ENCODE data around the gene ABCC9. TPM values are rescaled to one million over a fixed set of nuclear protein-coding genes. Genes with fewer than 3 reads are reported as not detected.
"Not testable (repeated sequence)": the region's sequence is repeated elsewhere in the genome, so short reads cannot be mapped to it uniquely, and the experiment has no call there.

The ABCC9 gene
- total RNA-seq, 1 experiment from 2014 or later: 0.03 TPM

DNA sequence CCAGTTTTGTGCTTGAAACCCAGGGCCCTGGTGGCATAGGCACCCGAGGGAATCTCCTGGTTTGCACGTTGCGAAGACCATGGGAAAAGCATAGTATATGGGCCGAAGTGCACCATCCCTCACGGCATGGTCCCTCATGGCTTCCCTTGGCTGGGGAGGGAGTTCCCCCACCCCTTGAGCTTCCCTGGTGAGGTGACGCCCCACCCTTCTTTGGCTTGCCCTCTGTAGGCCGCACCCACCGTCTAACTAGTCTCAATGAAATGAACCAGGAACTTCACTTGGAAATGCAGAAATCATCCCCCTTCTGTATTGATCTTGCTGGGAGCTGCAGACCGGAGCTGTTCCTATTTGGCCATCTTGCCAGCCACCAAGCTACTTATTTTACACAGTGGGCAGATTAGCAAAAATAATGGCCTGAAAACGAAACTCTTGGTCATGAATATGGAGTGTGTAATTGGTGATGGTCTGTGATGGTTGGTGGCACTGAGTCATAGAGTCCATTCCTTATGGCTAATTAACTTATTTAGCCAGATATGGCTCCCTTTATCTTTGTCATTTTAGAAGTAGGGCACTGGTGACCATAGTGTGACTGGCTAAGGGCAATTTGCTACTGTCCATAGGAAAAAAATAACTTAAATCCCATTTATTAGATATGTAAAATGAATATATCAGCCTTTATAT, 145.4 kb downstream of the ABCC9 start:
- Histone ChIP-seq H3K27ac (ENCODE audit: low read length) (no peak overlapping the region), H3K27me3 (ENCODE audit: control insufficient read depth, insufficient read depth, low read length) (no peaks in the 10 kb centered on the region), H3K4me3 (ENCODE audit: low read depth in 2 of 2, low read length in 2 of 2) (no peak overlapping the region), H3K36me3 (ENCODE audit: control insufficient read depth, insufficient read depth, low read length) (no peaks in the 10 kb centered on the region), H3K4me1 (ENCODE audit: control insufficient read depth, insufficient read depth, low read length) (no peaks in the 10 kb centered on the region), H3K9me3 (ENCODE audit: control insufficient read depth, insufficient read depth, low read depth, low read length) (no peaks in the 10 kb centered on the region)
- TF ChIP-seq SIN3A (IDR thresholded peaks at IDR 0.05; ENCODE audit: borderline replicate concordance, insufficient read depth, low read depth, low read length): no peak
- no peak for TF ChIP-seq TCF7L2 (IDR thresholded peaks at IDR 0.05; ENCODE audit: low read depth, low read length)
- no peak for TF ChIP-seq REST (IDR thresholded peaks at IDR 0.05; ENCODE audit: insufficient read depth in 1 of 2, low read depth in 2 of 2, low read length in 1 of 2)
- no TSS peak for BruUV-seq (replicated peaks)
- no peak for DNase-seq (ENCODE audit: low read depth, low spot score)
- ChIA-PET CTCF (no interaction called here), POLR2A (no interaction called here)
- in situ Hi-C loops (cut with HindIII; ENCODE audit: low pct_unique_long_range_greater_than_20kb, low sequenced_read_pairs) (no loop called here), intact Hi-C loops (cut with micrococcal nuclease; ENCODE audit: unreplicated experiment) (no loop called here)
- no peak for ATAC-seq

GRCh38 chr12:21794807-21795595, 146.2 kb downstream of the ABCC9 start:
- in situ Hi-C loops (cut with HindIII; ENCODE audit: low pct_unique_long_range_greater_than_20kb, low sequenced_read_pairs); BruUV-seq (replicated peaks); H3K27ac ChIP-seq (ENCODE audit: low read length); DNase-seq (ENCODE audit: low read depth, low spot score); H3K27me3 ChIP-seq (ENCODE audit: control insufficient read depth, insufficient read depth, low read length); H3K4me1 ChIP-seq (ENCODE audit: control insufficient read depth, insufficient read depth, low read length); ATAC-seq; H3K9me3 ChIP-seq (ENCODE audit: control insufficient read depth, insufficient read depth, low read depth, low read length); CTCF ChIA-PET; H3K36me3 ChIP-seq (ENCODE audit: control insufficient read depth, insufficient read depth, low read length); intact Hi-C loops (cut with micrococcal nuclease; ENCODE audit: unreplicated experiment); H3K4me3 ChIP-seq (ENCODE audit: low read depth in 2 of 2, low read length in 2 of 2); POLR2A ChIA-PET: not testable (repeated sequence)

- H3K4me1 ChIP-seq (ENCODE audit: control insufficient read depth, insufficient read depth, low read length); H3K27me3 ChIP-seq (ENCODE audit: control insufficient read depth, insufficient read depth, low read length); H3K9me3 ChIP-seq (ENCODE audit: control insufficient read depth, insufficient read depth, low read depth, low read length); POLR2A ChIA-PET; H3K4me3 ChIP-seq (ENCODE audit: low read depth in 2 of 2, low read length in 2 of 2); H3K36me3 ChIP-seq (ENCODE audit: control insufficient read depth, insufficient read depth, low read length); in situ Hi-C loops (cut with HindIII; ENCODE audit: low pct_unique_long_range_greater_than_20kb, low sequenced_read_pairs); ATAC-seq; H3K27ac ChIP-seq (ENCODE audit: low read length); BruUV-seq (replicated peaks); intact Hi-C loops (cut with micrococcal nuclease; ENCODE audit: unreplicated experiment); CTCF ChIA-PET; DNase-seq (ENCODE audit: low read depth, low spot score): not testable (repeated sequence)
Measured at GRCh38 chr12:21789687-21790086, 151.5 kb downstream of the ABCC9 start.
